Measurements from ENCODE around the gene ERVH48-1. TPM values are rescaled to one million over a fixed set of nuclear protein-coding genes. Genes with fewer than 3 reads are reported as not detected.
"Not testable (repeated sequence)": the region's sequence is repeated elsewhere in the genome, so short reads cannot be mapped to it uniquely, and the experiment has no call there.

Gene ERVH48-1
- total RNA-seq, 3 donors from 2014 or later, result not detected

- intact Hi-C loops (cut with DNase I; ENCODE audit: low total_unique reads), result no loop called here
- H3K27ac ChIP-seq, result no peak overlapping the region
- H3K9me3 ChIP-seq, result no peaks in the 10 kb centered on the region
- no peak overlapping the region for H3K4me3 ChIP-seq
- TF ChIP-seq POLR2AphosphoS5 (IDR thresholded peaks at IDR 0.05) (no peak), POLR2A (IDR thresholded peaks at IDR 0.05) (no peak)
- TF ChIP-seq, protein P1, sequence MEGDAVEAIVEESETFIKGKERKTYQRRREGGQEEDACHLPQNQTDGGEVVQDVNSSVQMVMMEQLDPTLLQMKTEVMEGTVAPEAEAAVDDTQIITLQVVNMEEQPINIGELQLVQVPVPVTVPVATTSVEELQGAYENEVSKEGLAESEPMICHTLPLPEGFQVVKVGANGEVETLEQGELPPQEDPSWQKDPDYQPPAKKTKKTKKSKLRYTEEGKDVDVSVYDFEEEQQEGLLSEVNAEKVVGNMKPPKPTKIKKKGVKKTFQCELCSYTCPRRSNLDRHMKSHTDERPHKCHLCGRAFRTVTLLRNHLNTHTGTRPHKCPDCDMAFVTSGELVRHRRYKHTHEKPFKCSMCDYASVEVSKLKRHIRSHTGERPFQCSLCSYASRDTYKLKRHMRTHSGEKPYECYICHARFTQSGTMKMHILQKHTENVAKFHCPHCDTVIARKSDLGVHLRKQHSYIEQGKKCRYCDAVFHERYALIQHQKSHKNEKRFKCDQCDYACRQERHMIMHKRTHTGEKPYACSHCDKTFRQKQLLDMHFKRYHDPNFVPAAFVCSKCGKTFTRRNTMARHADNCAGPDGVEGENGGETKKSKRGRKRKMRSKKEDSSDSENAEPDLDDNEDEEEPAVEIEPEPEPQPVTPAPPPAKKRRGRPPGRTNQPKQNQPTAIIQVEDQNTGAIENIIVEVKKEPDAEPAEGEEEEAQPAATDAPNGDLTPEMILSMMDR (IDR thresholded peaks at IDR 0.05), result no peak
- H3K36me3 ChIP-seq, result no peaks in the 10 kb centered on the region
- DNase-seq (ENCODE audit: low spot score in 2 of 2), result no peak
- no peaks in the 10 kb centered on the region for H3K27me3 ChIP-seq
- H3K4me1 ChIP-seq, result no peaks in the 10 kb centered on the region
Measured at GRCh38 chr21:42942244-42942643, 16.8 kb upstream of the ERVH48-1 start.

- Histone ChIP-seq H3K27me3 (no peaks in the 10 kb centered on the region), H3K27ac (no peak overlapping the region), H3K4me3 (no peak overlapping the region), H3K4me1 (no peaks in the 10 kb centered on the region), H3K36me3 (no peaks in the 10 kb centered on the region), H3K9me3 (no peaks in the 10 kb centered on the region)
- TF ChIP-seq POLR2AphosphoS5 (IDR thresholded peaks at IDR 0.05) (no peak), POLR2A (IDR thresholded peaks at IDR 0.05) (no peak)
- TF ChIP-seq, protein P1 (IDR thresholded peaks at IDR 0.05), result no peak
- DNase-seq (ENCODE audit: low spot score in 2 of 2), result no peak
- intact Hi-C loops (cut with DNase I; ENCODE audit: low total_unique reads), result no loop called here
Measured at GRCh38 chr21:42941696-42942085, 16.3 kb upstream of the ERVH48-1 start.

DNA sequence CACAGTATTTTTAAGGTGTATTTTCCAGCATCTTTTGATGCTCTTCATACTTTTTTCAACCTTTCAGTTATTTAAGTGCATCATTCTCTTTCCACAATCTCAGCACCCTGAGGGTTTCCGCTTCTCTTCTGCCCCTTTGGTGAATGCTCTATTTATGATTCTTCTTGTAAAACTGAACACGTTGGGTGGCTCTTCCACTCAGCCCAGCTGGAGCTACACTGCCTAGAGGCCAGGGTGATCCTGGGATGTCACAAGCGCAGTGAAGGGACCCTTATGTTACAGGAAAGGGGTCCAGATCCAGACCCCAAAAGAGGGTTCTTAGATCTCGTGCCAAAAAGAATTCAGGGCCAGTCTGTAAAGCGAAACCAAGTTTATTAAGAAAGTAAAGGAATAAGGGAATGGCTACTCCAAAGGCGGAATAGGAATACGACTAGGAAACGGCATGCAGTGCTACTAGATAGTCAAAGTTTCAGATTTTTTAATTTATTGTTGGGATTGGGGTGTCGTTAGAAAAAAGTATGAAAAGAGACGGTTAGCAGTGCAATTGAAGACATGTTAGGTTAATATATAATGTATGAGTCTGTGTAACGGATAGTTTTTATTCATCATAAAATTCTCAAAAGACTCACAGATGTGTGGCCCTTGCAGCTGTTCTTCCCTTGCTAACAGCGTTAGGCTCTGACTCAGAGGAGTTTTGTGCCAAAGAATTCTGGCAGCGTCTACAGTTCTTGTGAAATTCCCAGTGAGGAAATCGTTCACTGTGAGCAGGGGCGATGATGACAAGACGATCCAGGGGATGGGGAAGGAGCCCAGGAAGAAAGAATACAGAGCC lies 14.4 kb upstream of the ERVH48-1 start:
- DNase-seq (ENCODE audit: low spot score in 2 of 2), result peak; percentile 61 to 85
- TF ChIP-seq, protein P1 (IDR thresholded peaks at IDR 0.05), result no peak
- peak; percentile 55 to 69 (median 64) for TF ChIP-seq POLR2AphosphoS5 (IDR thresholded peaks at IDR 0.05)
- H3K4me3 ChIP-seq, result peak overlapping the region in 1 of 3 donors; percentile 46
- no peaks in the 10 kb centered on the region for H3K4me1 ChIP-seq
- no peaks in the 10 kb centered on the region for H3K9me3 ChIP-seq
- no peaks in the 10 kb centered on the region for H3K36me3 ChIP-seq
- H3K27ac ChIP-seq, result peak overlapping the region; percentile 46 to 50
- intact Hi-C loops (cut with DNase I; ENCODE audit: low total_unique reads), result no loop called here
- no peaks in the 10 kb centered on the region for H3K27me3 ChIP-seq

- H3K4me3 ChIP-seq; H3K27me3 ChIP-seq; H3K4me1 ChIP-seq; H3K36me3 ChIP-seq; H3K9me3 ChIP-seq; intact Hi-C loops (cut with DNase I; ENCODE audit: low total_unique reads); H3K27ac ChIP-seq: not testable (repeated sequence)
- DNase-seq (ENCODE audit: low spot score in 2 of 2), result peak in 1 of 2 donors; percentile 20
Measured at GRCh38 chr21:42938606-42938995, 13.2 kb upstream of the ERVH48-1 start.

DNA sequence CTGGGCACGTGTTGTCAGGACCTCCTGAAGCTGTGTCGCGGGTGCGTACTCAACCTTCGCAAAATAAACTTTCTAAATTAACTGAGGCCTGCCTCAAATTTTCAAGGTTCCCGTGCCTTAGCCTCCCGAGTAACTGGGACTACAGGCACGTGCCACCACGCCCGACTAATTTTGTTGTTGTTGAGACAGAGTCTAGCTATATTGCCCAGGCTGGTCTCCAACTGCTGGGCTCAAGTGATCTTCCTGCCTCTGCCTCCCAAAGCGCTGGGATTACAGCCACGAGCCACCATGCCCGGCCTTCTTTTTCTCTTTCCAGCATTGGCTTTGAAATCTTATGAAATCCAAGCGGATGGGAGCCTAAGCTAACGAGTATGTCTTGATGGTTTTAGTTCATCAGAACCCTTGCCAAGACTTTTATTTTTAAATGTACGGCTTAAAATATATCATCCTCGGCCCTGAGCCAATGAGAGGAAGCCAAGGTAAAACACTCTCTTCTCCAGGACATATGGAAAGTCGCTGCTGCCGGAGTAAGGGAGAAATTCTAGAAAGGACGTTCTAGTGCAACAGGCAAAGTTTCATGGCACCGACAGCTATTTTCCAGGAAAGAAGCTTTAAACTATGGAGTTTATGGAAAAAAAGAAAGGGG lies 12.7 kb upstream of the ERVH48-1 start:
- Histone ChIP-seq H3K27ac (no peak overlapping the region), H3K9me3 (no peaks in the 10 kb centered on the region), H3K4me3 (no peak overlapping the region), H3K27me3 (no peaks in the 10 kb centered on the region), H3K4me1 (no peaks in the 10 kb centered on the region), H3K36me3 (no peaks in the 10 kb centered on the region)
- peak in 1 of 2 donors; percentile 10 for DNase-seq (ENCODE audit: low spot score in 2 of 2)
- intact Hi-C loops (cut with DNase I; ENCODE audit: low total_unique reads), result no loop called here
- TF ChIP-seq, protein P1 (IDR thresholded peaks at IDR 0.05), result no peak
- TF ChIP-seq POLR2A (IDR thresholded peaks at IDR 0.05) (no peak), POLR2AphosphoS5 (IDR thresholded peaks at IDR 0.05) (no peak)

GRCh38 chr21:42937034-42937940 lies 11.9 kb upstream of the ERVH48-1 start:
- H3K27me3 ChIP-seq; H3K36me3 ChIP-seq; H3K4me1 ChIP-seq; intact Hi-C loops (cut with DNase I; ENCODE audit: low total_unique reads); H3K27ac ChIP-seq; H3K4me3 ChIP-seq; H3K9me3 ChIP-seq: not testable (repeated sequence)
- peak in 1 of 2 donors; percentile 12 for DNase-seq (ENCODE audit: low spot score in 2 of 2)

- intact Hi-C loops (cut with DNase I; ENCODE audit: low total_unique reads); H3K9me3 ChIP-seq; DNase-seq (ENCODE audit: low spot score in 2 of 2): not testable (repeated sequence)
Measured at GRCh38 chr21:42936360-42936759, 10.9 kb upstream of the ERVH48-1 start.

GRCh38 chr21:42933973-42934372 lies 8.5 kb upstream of the ERVH48-1 start:
- H3K4me1 ChIP-seq; H3K27ac ChIP-seq; H3K36me3 ChIP-seq; H3K27me3 ChIP-seq; intact Hi-C loops (cut with DNase I; ENCODE audit: low total_unique reads); H3K9me3 ChIP-seq; H3K4me3 ChIP-seq: not testable (repeated sequence)
- peak in 1 of 2 donors; percentile 14 for DNase-seq (ENCODE audit: low spot score in 2 of 2)

More at GRCh38 chr21:42936360-42936759, 10.9 kb upstream of the ERVH48-1 start:
- H3K27ac ChIP-seq, H3K4me3 ChIP-seq, H3K36me3 ChIP-seq, H3K4me1 ChIP-seq, H3K27me3 ChIP-seq: not testable (repeated sequence)

Data from breast epithelium (tissue), 4 donors.